Ishikawa (cell line): ENCODE data around the gene USE1.

Experiments
- TAF1 ChIP-seq: IDR thresholded peaks from 2 replicates; pipeline ENCODE4 v1.6.1; 2012; ENCODE audit warnings: low read depth, mild to moderate bottlenecking
- YY1 ChIP-seq: IDR thresholded peaks from 2 replicates; pipeline ENCODE4 v1.6.1; 2012; ENCODE audit warnings: low read depth

DNA sequence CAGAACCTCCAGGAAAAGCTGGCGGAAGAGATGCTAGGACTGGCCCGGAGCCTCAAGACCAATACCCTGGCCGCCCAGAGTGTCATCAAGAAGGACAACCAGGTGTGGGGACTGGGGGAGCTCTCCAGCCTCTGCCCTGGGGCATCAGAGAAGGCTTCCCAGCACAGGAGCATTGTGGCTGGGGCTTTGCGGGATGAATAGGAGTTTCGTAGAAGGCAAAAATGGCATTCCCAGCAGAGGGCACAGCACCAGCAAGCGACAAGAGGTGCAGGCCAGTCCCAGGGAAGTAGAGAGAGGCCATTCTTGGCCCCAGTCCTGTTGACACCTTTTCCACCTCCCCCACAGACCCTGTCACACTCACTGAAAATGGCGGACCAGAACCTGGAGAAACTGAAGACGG lies 4.1 kb downstream of the USE1 start:
- TF ChIP-seq TAF1 (no peak), YY1 (no peak)
